Ramos (cell line): ENCODE data around the gene MIS18BP1.
"Not testable (repeated sequence)": the region's sequence is repeated elsewhere in the genome, so short reads cannot be mapped to it uniquely, and the experiment has no call there.

Experiments
- in situ Hi-C: fragments of 300-500 bp; cut with MboI; formaldehyde crosslinking; loops from one replicate; pipeline ENCODE4 v1.14.3; 2022; ENCODE audit warnings: low sequenced_read_pairs; ENCODE audit not compliant: unreplicated experiment

MIS18BP1 gene

DNA sequence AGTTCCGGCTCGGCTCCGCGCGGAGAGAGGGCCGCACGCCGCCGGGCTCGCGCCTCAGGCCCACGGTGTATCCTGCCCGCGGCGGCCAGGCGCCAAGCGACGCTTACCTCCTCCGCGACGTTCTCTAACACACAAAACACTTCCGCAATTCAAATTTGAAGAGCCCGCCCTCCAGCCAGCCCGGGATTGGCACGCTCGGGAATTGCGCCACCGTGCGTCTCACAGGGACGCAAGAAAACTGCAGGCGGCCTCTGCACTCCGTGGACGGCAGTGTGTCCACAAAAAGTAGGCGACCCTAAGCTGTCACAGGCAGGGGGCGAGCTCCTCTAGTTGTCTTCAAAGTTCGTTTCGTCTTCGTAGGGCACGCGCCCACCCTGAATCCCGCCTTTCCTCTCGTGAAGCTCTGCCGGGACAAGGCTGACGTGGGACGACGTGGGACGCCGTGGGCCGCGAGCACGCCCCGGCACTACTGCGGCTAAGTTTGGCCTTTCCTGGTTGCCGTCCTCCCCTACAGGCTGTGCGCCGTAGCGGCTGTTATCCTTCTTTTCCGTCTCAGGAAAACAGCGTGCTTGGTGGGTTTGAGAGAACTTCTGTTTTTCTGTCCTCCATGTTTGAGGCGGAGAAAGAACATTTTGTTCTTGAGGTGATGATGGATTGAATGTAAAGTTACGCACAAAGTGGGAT is at the start of gene MIS18BP1:
Gene MIS18BP1 (minus strand): TSS at position 133 of the 684 bp plus-strand sequence. CDS start 5,916 bp downstream, outside the sequence.
- in situ Hi-C loops = no loop called here

DNA sequence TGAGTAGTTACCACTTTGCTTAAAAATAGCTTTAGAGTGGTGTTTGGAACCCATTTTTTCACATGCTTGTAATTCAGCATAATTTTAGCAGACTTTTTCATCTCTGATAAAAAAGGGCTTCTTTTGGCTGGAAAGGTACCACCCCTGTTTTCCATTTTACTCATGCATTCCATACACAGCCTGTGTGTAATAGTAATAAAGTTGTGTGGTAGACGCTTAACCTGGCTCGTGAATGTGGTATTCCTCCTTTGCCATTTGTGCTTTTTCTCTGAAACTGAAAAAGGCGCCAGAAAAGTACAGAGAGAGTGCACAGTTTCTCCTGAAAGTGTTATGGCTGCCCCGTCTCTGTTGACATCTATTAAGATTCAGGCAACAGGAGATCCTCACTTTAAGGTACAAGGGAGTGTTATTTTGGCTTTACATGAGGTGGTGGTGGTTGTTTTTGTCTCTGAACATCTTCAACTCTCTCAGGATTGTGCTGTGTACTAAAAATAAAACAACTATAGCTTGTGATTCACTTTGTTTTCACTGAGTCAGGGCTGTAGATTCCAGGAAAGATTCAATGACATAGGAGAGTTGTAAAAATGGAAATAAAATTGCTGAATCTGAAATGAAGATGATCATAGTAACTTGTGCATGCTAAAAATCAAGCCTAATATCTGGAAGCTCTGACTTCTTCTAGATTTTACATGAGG is 45.6 kb upstream of the MIS18BP1 start:
- in situ Hi-C loops = no loop called here

GRCh38 chr14:45294796-45295195 is 41.8 kb upstream of the MIS18BP1 start:
- in situ Hi-C loops = not testable (repeated sequence)

GRCh38 chr14:45290547-45290946 is 37.5 kb upstream of the MIS18BP1 start:
- in situ Hi-C loops = no loop called here

- in situ Hi-C loops = no loop called here
Observed at GRCh38 chr14:45287610-45288009, 34.6 kb upstream of the MIS18BP1 start.

- in situ Hi-C loops = no loop called here
Observed at GRCh38 chr14:45284802-45285201, 31.8 kb upstream of the MIS18BP1 start.

GRCh38 chr14:45281731-45282400 is 28.9 kb upstream of the MIS18BP1 start:
- in situ Hi-C loops = not testable (repeated sequence)

DNA sequence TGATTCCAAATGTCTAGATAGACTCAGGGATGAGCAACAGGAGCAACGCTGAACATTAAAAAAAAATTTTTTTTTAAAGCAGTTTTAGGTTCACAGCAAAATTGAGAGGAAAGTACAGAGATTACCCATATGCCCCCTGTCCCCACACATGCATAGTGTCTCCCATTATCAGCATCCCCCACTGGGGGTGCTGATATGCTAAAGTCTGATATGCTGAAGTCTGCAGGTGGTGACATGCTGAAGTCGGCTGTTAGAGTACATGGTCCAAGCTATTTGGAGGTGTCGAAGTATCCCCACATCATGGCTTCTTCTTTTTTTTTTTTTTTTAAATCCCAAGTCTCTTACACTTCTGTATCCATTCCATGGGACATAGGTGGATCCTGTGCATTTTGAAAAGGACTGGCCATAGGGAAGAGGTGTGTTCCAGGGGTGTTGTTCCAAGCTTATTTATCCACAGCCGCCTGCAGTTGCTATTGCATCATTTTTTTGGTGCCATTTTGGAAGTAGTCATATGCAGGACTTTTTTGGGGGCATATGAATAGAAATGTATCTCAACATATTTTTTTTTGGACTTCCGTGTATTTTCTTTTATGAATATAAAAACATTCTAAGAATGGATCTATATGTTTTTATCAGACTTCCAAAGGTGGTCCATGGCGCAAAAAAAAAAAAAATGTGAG is 19.0 kb upstream of the MIS18BP1 start:
- in situ Hi-C loops = no loop called here

DNA sequence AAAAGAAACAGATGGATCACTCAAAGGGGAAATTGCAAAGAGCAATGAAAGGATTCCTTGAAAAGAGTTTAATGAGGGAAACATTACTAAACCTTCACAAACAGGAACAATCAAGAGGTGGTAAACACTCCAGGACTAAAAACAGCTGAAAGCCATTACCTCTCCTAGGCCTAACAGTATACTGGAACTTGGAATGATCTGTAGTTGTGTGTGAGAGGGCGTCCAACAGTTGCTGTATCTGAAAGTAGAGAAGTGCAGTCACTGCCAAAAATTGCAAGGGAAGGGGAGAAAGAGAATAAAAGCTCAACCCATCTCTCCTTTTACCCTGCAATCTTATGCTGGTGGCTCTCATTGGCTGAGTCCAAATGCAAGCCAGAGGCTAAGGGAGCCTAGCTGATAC is 17.0 kb upstream of the MIS18BP1 start:
- in situ Hi-C loops = no loop called here

DNA sequence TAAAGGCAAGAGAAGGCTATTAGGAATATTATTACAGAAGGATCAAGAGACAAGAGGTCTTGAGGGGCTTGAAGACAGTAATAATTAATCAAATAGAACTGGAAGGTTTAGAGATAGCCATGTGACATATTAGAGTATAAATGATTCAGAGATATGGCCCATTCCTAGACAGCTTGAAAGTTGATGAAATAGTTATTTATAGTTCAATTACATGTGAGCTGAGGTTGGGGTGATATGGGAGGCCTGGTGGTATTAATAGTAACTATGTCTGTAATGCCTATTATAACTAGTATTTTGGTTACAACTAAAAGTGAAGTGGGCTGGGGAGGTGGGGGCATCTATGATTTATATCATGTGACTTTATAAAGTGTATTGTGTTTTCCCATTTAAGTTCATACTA is 14.1 kb upstream of the MIS18BP1 start:
- in situ Hi-C loops = no loop called here

DNA sequence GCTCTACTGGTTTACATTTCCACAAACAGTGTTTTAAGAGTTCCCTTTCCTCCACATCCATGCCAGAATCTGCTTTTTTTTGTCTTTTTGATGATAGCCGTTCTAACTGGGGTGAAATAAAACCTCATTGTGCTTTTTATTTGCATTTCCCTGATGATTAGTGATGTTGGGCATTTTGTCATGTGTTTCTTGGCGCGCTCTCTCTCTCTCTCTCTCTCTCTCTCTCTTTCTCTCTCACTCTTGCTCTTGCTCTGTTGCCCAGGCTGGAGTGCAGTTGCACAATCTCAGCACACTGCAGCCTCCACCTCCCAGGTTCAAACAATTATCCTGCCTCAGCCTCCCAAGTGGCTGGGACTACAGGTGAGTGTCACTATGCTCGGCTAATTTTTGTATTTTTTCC is 9.6 kb upstream of the MIS18BP1 start:
- in situ Hi-C loops = no loop called here

DNA sequence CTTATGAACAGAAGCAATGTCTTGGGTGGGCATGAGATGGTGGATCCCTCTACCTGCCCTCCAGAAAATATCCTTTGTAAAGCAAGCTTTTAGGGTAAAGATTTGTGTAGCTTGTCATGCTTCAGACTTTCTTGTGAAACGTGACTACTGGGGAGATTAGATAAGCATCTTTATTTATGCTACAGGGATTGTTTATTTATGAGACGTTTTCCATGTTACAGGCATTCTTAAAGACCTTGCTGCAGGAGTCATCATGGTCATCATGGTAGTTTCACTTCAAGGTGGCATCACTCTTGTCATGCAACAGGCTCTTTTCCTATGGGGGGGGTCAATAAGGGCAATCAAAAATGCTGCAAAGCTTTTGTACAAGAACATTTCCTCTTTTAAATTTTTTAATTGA is 8.2 kb upstream of the MIS18BP1 start:
- in situ Hi-C loops = no loop called here

DNA sequence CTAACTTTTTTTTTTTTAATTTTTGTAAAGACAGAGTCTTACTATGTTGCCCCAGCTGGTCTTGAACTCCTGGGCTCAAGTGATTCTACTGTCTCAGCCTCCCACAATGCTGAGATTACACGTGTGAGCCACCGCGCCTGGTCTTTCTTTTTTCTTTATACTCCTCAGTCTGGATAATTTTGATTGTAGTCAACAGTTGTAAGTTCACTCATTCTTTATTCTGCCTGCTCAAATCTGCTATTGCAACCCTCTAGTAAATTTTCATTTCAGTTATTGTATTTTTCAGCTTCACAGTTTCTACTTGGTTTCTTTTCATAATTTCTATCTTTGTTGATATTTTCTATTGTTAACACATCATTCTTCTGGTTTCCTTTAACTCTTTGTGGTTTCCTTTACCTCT is 5.8 kb upstream of the MIS18BP1 start:
- in situ Hi-C loops = no loop called here

DNA sequence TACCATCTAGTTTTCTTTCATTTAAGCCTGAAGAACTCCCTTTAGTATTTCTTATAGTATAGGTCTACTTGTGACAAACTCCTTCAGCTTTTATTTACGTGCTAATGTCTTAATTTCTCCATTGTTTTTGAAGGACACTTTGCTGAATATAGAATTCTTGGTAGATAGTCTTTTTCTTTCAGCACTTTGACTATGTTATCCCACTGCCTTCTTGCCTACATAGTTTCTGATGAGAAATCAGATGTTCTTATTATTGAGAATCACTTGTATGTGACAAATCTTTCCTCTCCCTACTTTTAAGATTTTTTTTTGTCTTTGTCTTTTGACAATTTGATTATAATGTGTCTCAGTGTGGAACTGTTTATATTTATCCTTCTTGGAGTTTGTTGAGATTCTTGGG is 5.1 kb upstream of the MIS18BP1 start:
- in situ Hi-C loops = no loop called here

- in situ Hi-C loops = no loop called here
Observed at GRCh38 chr14:45254771-45255170, 1.8 kb upstream of the MIS18BP1 start.

- in situ Hi-C loops = no loop called here
Observed at GRCh38 chr14:45253754-45254310, 830 bp upstream of the MIS18BP1 start.

DNA sequence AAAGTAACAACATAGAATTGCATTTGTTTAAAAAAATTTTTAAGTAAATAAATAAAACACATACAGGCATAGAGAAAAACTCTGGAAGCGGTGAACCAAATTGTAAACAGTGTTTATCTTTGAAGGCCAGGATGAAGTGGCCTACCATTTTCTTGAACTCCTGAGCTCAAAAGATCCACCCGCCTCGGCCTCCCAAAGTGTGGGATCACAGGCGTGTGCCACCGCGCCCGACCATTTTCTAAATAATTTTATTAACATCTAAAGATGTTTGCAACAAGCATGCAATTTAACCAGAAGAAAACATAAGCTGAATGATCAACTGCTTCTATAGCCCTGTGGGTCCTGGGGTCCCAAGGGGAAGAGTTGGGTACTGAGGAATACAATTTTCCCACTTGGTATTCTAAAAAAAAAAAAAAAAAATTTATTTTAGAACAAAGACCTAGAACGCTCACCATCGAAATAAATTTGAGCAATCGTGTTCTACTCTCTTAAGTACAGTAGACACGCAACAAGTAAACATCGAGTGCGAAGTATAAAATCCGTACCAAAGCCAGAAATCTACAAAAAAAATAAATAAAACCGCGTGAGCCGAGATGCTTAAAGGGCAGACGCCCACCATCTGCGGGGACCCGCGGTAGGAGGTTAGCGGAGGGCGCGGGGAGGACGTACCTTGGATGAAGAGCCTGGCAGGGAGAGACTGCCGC is 484 bp downstream of the MIS18BP1 start:
- in situ Hi-C loops = no loop called here

- in situ Hi-C loops = no loop called here
Observed at GRCh38 chr14:45251912-45252311, 1.1 kb downstream of the MIS18BP1 start.

DNA sequence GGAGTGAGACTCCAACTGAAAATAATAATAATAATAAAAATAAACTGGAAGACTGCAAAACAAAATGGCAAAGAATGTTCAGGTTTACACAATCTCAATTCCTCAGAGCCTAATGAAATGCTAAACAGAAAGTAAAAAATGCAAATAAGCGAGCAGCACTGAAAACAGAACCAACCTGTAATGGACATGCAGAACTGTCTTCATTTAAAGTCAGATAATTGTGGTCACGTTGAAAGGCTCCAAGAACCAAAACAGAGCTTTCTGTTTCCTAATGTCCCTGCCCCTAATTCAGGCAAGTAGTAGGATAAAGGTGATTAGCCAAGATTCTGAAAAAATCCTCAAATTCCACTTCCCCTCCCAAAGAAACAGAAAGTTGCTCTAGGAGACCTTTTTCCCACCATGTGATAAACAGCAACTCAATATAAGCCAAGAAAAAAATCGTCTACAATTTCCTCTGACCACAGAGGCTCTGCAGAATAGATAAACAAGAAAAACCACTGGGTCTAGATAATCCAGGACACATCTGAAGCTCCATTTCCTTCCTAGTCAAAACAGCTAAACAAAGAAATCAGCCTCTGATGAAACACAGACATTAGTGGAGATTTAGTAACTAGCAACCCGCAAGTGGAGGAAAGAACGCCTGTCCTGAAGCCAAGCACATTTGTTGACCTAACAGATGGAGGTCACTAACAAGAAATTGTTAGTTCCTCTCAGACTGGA is 3.0 kb downstream of the MIS18BP1 start:
- in situ Hi-C loops = no loop called here
